GM23338 (cell line): Measurements from ENCODE around the gene TENM4. TPM values are rescaled to one million over a fixed set of nuclear protein-coding genes. Genes with fewer than 3 reads are reported as not detected.

Experiments used
- ATAC-seq: fragments of 200-7000 bp; cut with Tn5 transposase; 3 replicates; pipeline ENCODE4 v1.9.1; 2020
- DNase-seq: peaks from one replicate; pipeline ENCODE4 v3.0.0-alpha.2; 2015; ENCODE audit warnings: low spot score
- H2AFZ ChIP-seq: fragments of 200-600 bp; sonication (generic); 2 replicates; pipeline ENCODE4 v1.8.0; 2016; ENCODE audit warnings: antibody characterized with exemption, mild to moderate bottlenecking, moderate library complexity
- H3F3A ChIP-seq: fragments of 200-600 bp; sonication (generic); replicated peaks from 2 replicates; pipeline ENCODE4 v1.8.0; 2017; ENCODE audit warnings: antibody characterized with exemption, mixed run types, low read depth
- H3K27ac ChIP-seq: fragments of 200-600 bp; sonication (generic); 2 replicates; pipeline ENCODE4 v1.6.1; 2016; ENCODE audit warnings: low read depth
- H3K27me3 ChIP-seq: fragments of 200-600 bp; sonication (generic); 2 replicates; pipeline ENCODE4 v1.8.0; 2016; ENCODE audit warnings: mild to moderate bottlenecking, mixed run types, moderate library complexity; ENCODE audit not compliant: insufficient read depth
- H3K36me3 ChIP-seq: fragments of 200-600 bp; sonication (generic); 2 replicates; pipeline ENCODE4 v1.8.0; 2016; ENCODE audit warnings: mild to moderate bottlenecking; ENCODE audit not compliant: insufficient read depth
- H3K4me1 ChIP-seq: fragments of 200-600 bp; sonication (generic); 2 replicates; pipeline ENCODE4 v1.8.0; 2016; ENCODE audit warnings: mild to moderate bottlenecking, moderate library complexity; ENCODE audit not compliant: insufficient read depth
- H3K4me2 ChIP-seq: fragments of 200-600 bp; sonication (generic); 2 replicates; pipeline ENCODE4 v1.7.1; 2017; ENCODE audit warnings: mixed run types
- H3K4me3 ChIP-seq: fragments of 200-600 bp; sonication (generic); 2 replicates; pipeline ENCODE4 v1.6.1; 2016; ENCODE audit warnings: mixed run types
- H3K79me2 ChIP-seq: fragments of 200-600 bp; sonication (generic); replicated peaks from 2 replicates; pipeline ENCODE4 v1.8.0; 2017; ENCODE audit warnings: mild to moderate bottlenecking; ENCODE audit not compliant: insufficient read depth
- H3K9me2 ChIP-seq: fragments of 200-600 bp; sonication (generic); 2 replicates; pipeline ENCODE4 v1.8.0; 2017; ENCODE audit not compliant: insufficient read depth
- H4K20me1 ChIP-seq: fragments of 200-600 bp; sonication (generic); replicated peaks from 2 replicates; pipeline ENCODE4 v1.8.0; 2017; ENCODE audit warnings: mild to moderate bottlenecking; ENCODE audit not compliant: insufficient read depth
- H3K27ac Mint-ChIP-seq: 2 replicates; pipeline ENCODE4 v1.8.0; 2020; ENCODE audit warnings: inconsistent platforms, mild to moderate bottlenecking, moderate library complexity, mixed read lengths
- H3K27me3 Mint-ChIP-seq: 3 replicates; pipeline ENCODE4 v1.8.0; 2022; ENCODE audit warnings: low read depth, mild to moderate bottlenecking, moderate library complexity, mixed read lengths, inconsistent platforms; ENCODE audit not compliant: insufficient read depth, poor library complexity
- H3K36me3 Mint-ChIP-seq: 3 replicates; pipeline ENCODE4 v1.8.0; 2021; ENCODE audit warnings: low read depth, mild to moderate bottlenecking, inconsistent platforms, moderate library complexity, mixed read lengths
- H3K4me1 Mint-ChIP-seq: 3 replicates; pipeline ENCODE4 v1.8.0; 2020; ENCODE audit warnings: mild to moderate bottlenecking, inconsistent platforms, mixed read lengths
- H3K4me3 Mint-ChIP-seq: 3 replicates; pipeline ENCODE4 v1.8.0; 2021; ENCODE audit warnings: moderate library complexity, mild to moderate bottlenecking, inconsistent platforms, mixed read lengths
- H3K9me3 Mint-ChIP-seq: 3 replicates; pipeline ENCODE4 v1.8.0; 2020; ENCODE audit warnings: moderate library complexity, mild to moderate bottlenecking, inconsistent platforms, mixed read lengths
- CREB1 ChIP-seq: fragments of 250-450 bp; sonication (Bioruptor Pico); IDR thresholded peaks from 2 replicates; pipeline ENCODE4 v1.5.0; 2020; ENCODE audit warnings: low read depth, mild to moderate bottlenecking, moderate library complexity
- CTCF ChIP-seq, 2 experiments: fragments of 200-600 bp in 1 of 2; sonication (generic) in 1 of 2; conservative IDR thresholded peaks; 2 replicates each; pipeline versions ENCODE4 v1.5.1 to v1.6.1; 2016 to 2017; ENCODE audit warnings: antibody characterized with exemption in 2 of 2, low read depth in 2 of 2, mild to moderate bottlenecking in 2 of 2, moderate library complexity in 1 of 2
- EZH2phosphoT487 ChIP-seq: fragments of 200-600 bp; sonication (generic); IDR thresholded peaks from one replicate; pipeline ENCODE4 v1.8.1; 2018; ENCODE audit warnings: antibody characterized with exemption; ENCODE audit not compliant: unreplicated experiment
- JUNB ChIP-seq: IDR thresholded peaks from one replicate; pipeline ENCODE4 v1.6.1; 2016; ENCODE audit warnings: antibody characterized with exemption; ENCODE audit not compliant: unreplicated experiment
- NANOG ChIP-seq: IDR thresholded peaks from 2 replicates; pipeline ENCODE4 v1.6.1; 2016; ENCODE audit warnings: antibody characterized with exemption, borderline replicate concordance
- STAT1 ChIP-seq: IDR thresholded peaks from one replicate; pipeline ENCODE4 v1.6.1; 2016; ENCODE audit warnings: antibody characterized with exemption; ENCODE audit not compliant: unreplicated experiment
- ZNF114 ChIP-seq: fragments of 250-450 bp; sonication (Bioruptor Pico); IDR thresholded peaks from 2 replicates; pipeline ENCODE4 v1.5.0; 2020; ENCODE audit warnings: mild to moderate bottlenecking, moderate library complexity
- polyA plus RNA-seq: library from polyadenylated mRNA; unstranded; fragments of >200 nt; fragmentation: Nextera tagmentation; extraction: Ambion mirVana; gene quantifications from 2 replicates; pipeline ENCODE4 v1.2.1, GENCODE V29; 2016
- total RNA-seq: library from RNA; depleted of rRNA; stranded (reverse); fragments of >200 nt; shearing (Covaris generic); gene quantifications from 2 replicates; pipeline ENCODE4 v1.2.3, GENCODE V29; 2014
- TF ChIP-seq, protein P1 (sequence below): IDR thresholded peaks from 2 replicates; pipeline ENCODE4 v1.6.1; 2016; ENCODE audit warnings: antibody characterized with exemption

TENM4 gene
- total and polyA plus RNA-seq, 2 experiments from 2014 or later, result 7.3 TPM

- no peaks in the 10 kb centered on the region for H3K9me3 Mint-ChIP-seq
- 0 out of 2 replicates have a peak, but pooled peaks cover 2% of the 10 kb centered on the region for H3F3A ChIP-seq
- H3K36me3 Mint-ChIP-seq, result no peaks in the 10 kb centered on the region
- peaks cover 32% of the 10 kb centered on the region for H3K4me1 ChIP-seq
- H3K27ac ChIP-seq, result no peak overlapping the region
- no peaks in the 10 kb centered on the region for H3K36me3 ChIP-seq
- H3K9me2 ChIP-seq, result no peaks in the 10 kb centered on the region
- no peak overlapping the region for H2AFZ ChIP-seq
- H3K4me2 ChIP-seq, result no peak overlapping the region
- H3K79me2 ChIP-seq, result no peaks in the 10 kb centered on the region
- H3K4me3 Mint-ChIP-seq, result no peak overlapping the region
- H3K4me1 Mint-ChIP-seq, result peaks cover 38% of the 10 kb centered on the region
- no peaks in the 10 kb centered on the region for H3K27me3 Mint-ChIP-seq
- H4K20me1 ChIP-seq, result no peaks in the 10 kb centered on the region
- no peak overlapping the region for H3K4me3 ChIP-seq
- TF ChIP-seq CTCF (conservative IDR thresholded peaks at IDR 0.05; ENCODE audit: low read depth in 2 of 2), result peak in 1 of 2 experiments; percentile 56; a peak in 2 of 4 replicates
- TF ChIP-seq ZNF114 (CRISPR knock-in tag), result no peak
- peak; percentile 40 for DNase-seq
- ATAC-seq, result peak; percentile 40
- H3K27me3 ChIP-seq, result no peaks in the 10 kb centered on the region
- H3K27ac Mint-ChIP-seq, result no peak overlapping the region
Observed at GRCh38 chr11:79371152-79371551, 69.7 kb downstream of the TENM4 start.

DNA sequence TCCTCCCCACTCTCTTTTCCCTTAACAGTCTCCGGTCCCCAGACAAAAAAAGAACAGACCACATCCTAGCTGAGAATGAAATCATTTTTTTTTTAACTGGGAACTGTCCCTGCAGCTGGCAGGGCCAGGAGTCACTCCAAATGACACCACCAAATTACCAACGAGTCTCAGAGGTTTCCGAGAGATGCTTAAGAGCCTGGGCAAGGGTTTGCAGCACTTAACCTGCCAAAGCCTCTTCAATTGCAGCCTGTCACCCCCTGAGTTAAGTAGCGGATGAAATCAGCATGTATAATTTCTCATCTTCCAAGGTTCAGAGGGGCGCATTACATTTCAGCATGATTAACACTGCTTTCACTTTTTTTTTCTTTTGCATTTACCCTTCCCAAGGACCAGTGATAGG, 71.8 kb downstream of the TENM4 start:
- Mint-ChIP-seq H3K27me3 (no peaks in the 10 kb centered on the region), H3K36me3 (no peaks in the 10 kb centered on the region), H3K9me3 (no peaks in the 10 kb centered on the region), H3K4me3 (no peak overlapping the region), H3K4me1 (peaks cover 22% of the 10 kb centered on the region), H3K27ac (no peak overlapping the region)
- H3K36me3 ChIP-seq, result no peaks in the 10 kb centered on the region
- H2AFZ ChIP-seq, result no peak overlapping the region
- TF ChIP-seq, protein P1, sequence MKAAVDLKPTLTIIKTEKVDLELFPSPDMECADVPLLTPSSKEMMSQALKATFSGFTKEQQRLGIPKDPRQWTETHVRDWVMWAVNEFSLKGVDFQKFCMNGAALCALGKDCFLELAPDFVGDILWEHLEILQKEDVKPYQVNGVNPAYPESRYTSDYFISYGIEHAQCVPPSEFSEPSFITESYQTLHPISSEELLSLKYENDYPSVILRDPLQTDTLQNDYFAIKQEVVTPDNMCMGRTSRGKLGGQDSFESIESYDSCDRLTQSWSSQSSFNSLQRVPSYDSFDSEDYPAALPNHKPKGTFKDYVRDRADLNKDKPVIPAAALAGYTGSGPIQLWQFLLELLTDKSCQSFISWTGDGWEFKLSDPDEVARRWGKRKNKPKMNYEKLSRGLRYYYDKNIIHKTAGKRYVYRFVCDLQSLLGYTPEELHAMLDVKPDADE, result no peak
- no peak for TF ChIP-seq JUNB
- no peak overlapping the region for H3K4me2 ChIP-seq
- no peaks in the 10 kb centered on the region for H3K79me2 ChIP-seq
- ATAC-seq (no peak), DNase-seq (no peak)
- no peaks in the 10 kb centered on the region for H3K9me2 ChIP-seq
- H3K27ac ChIP-seq, result no peak overlapping the region
- no peak overlapping the region for H3K4me3 ChIP-seq
- H4K20me1 ChIP-seq, result no peaks in the 10 kb centered on the region
- H3F3A ChIP-seq, result no peaks in the 10 kb centered on the region
- peaks cover 11% of the 10 kb centered on the region for H3K4me1 ChIP-seq
- no peaks in the 10 kb centered on the region for H3K27me3 ChIP-seq

- Histone ChIP-seq H3F3A (no peaks in the 10 kb centered on the region), H4K20me1 (no peaks in the 10 kb centered on the region), H3K36me3 (no peaks in the 10 kb centered on the region), H3K4me2 (no peak overlapping the region), H2AFZ (no peak overlapping the region), H3K27me3 (no peaks in the 10 kb centered on the region), H3K9me2 (no peaks in the 10 kb centered on the region), H3K27ac (no peak overlapping the region), H3K4me1 (peaks cover 8% of the 10 kb centered on the region; the same call in 1 of the 2 replicates), H3K79me2 (no peaks in the 10 kb centered on the region), H3K4me3 (no peak overlapping the region)
- no peak overlapping the region for H3K4me3 Mint-ChIP-seq
- H3K27ac Mint-ChIP-seq, result no peak overlapping the region
- peaks cover 15% of the 10 kb centered on the region for H3K4me1 Mint-ChIP-seq
- H3K9me3 Mint-ChIP-seq, result no peaks in the 10 kb centered on the region
- no peak for DNase-seq
- H3K27me3 Mint-ChIP-seq, result no peaks in the 10 kb centered on the region
- no peaks in the 10 kb centered on the region for H3K36me3 Mint-ChIP-seq
- ATAC-seq, result no peak
- no peak for TF ChIP-seq NANOG
- no peak for TF ChIP-seq EZH2phosphoT487
- no peak for TF ChIP-seq STAT1
- TF ChIP-seq, protein P1, result no peak
- TF ChIP-seq CREB1 (CRISPR knock-in tag), result no peak
- no peak for TF ChIP-seq CTCF (conservative IDR thresholded peaks at IDR 0.05; ENCODE audit: low read depth in 2 of 2)
Observed at GRCh38 chr11:79367844-79368243, 73.0 kb downstream of the TENM4 start.
